Retina (tissue), 1 donor: Measurements from ENCODE around the gene TIMP3.

Experiments used
- DNase-seq: peaks from one replicate; pipeline ENCODE4 v3.0.0-alpha.2; 2016

Gene TIMP3

GRCh38 chr22:32788904-32789624 lies 12.4 kb upstream of the TIMP3 start:
- DNase-seq: peak; percentile 24

GRCh38 chr22:32789797-32790620 lies 11.5 kb upstream of the TIMP3 start:
- DNase-seq: no peak

- DNase-seq: no peak
Measured at GRCh38 chr22:32791056-32791455, 10.4 kb upstream of the TIMP3 start.

GRCh38 chr22:32791485-32791884 lies 10.0 kb upstream of the TIMP3 start:
- DNase-seq: no peak

GRCh38 chr22:32793589-32793988 lies 7.9 kb upstream of the TIMP3 start:
- DNase-seq: no peak

GRCh38 chr22:32794449-32795213 lies 6.9 kb upstream of the TIMP3 start:
- peak; percentile 18 for DNase-seq

GRCh38 chr22:32795214-32795596 lies 6.3 kb upstream of the TIMP3 start:
- no peak for DNase-seq

GRCh38 chr22:32796865-32797573 lies 4.5 kb upstream of the TIMP3 start:
- peak; percentile 84 for DNase-seq

- DNase-seq: no peak
Measured at GRCh38 chr22:32799496-32799895, 2.0 kb upstream of the TIMP3 start.

- no peak for DNase-seq
Measured at GRCh38 chr22:32800158-32800882, 1.2 kb upstream of the TIMP3 start.

- peak; percentile 50 for DNase-seq
Measured at GRCh38 chr22:32800994-32801536, 440 bp upstream of the TIMP3 start.

GRCh38 chr22:32802237-32802765 lies 796 bp downstream of the TIMP3 start:
- DNase-seq: peak; percentile 44

- peak; percentile 31 for DNase-seq
Measured at GRCh38 chr22:32803020-32803737, 1.7 kb downstream of the TIMP3 start.

GRCh38 chr22:32803738-32804435 lies 2.4 kb downstream of the TIMP3 start:
- DNase-seq: no peak

- peak; percentile 32 for DNase-seq
Measured at GRCh38 chr22:32804531-32805360, 3.2 kb downstream of the TIMP3 start.

- no peak for DNase-seq
Measured at GRCh38 chr22:32805361-32805881, 3.9 kb downstream of the TIMP3 start.

- no peak for DNase-seq
Measured at GRCh38 chr22:32806296-32806695, 4.8 kb downstream of the TIMP3 start.

GRCh38 chr22:32808038-32808445 lies 6.5 kb downstream of the TIMP3 start:
- DNase-seq: no peak
